Transverse colon (tissue), 4 donors: Measurements from ENCODE around the gene GPBP1. TPM values are rescaled to one million over a fixed set of nuclear protein-coding genes. Genes with fewer than 3 reads are reported as not detected.

Source experiments
- DNase-seq: peaks from one replicate; pipeline ENCODE4 v3.0.0-alpha.2; 2019
- H3K27ac ChIP-seq, 4 donors: fragments of 200-600 bp; sonication (generic); 2 replicates each; pipeline ENCODE4 v1.5.1; 2016 to 2018; ENCODE audit warnings: inconsistent platforms in 4 of 4
- H3K27me3 ChIP-seq: fragments of 200-600 bp; sonication (generic); 2 replicates; pipeline ENCODE4 v1.5.1; 2017; ENCODE audit warnings: inconsistent platforms
- H3K36me3 ChIP-seq, 4 donors: fragments of 200-600 bp; sonication (generic); 2 replicates each; pipeline ENCODE4 v1.5.1; 2017 to 2019; ENCODE audit warnings: inconsistent platforms in 4 of 4
- H3K4me1 ChIP-seq, 4 donors: fragments of 200-600 bp; sonication (generic); 2 replicates each; pipeline ENCODE4 v1.5.1; 2017 to 2020; ENCODE audit warnings: inconsistent platforms in 4 of 4
- H3K4me3 ChIP-seq, 4 donors: fragments of 200-600 bp; sonication (generic); 1 replicate in 1 of 4; 2 replicates in 3 of 4; pipeline versions ENCODE4 v1.5.1 to v1.6.1; 2017 to 2019; ENCODE audit warnings: inconsistent platforms in 4 of 4
- H3K9me3 ChIP-seq, 2 donors: fragments of 200-600 bp; sonication (generic); 2 replicates each; pipeline ENCODE4 v1.5.1; 2017 to 2019; ENCODE audit warnings: inconsistent platforms in 2 of 2
- EP300 ChIP-seq: sonication (generic); formaldehyde crosslinking; IDR thresholded peaks from one replicate; pipeline ENCODE4 v1.6.1; 2017; ENCODE audit warnings: antibody characterized with exemption, low read depth
- POLR2A ChIP-seq: fragments of 450-650 bp; IDR thresholded peaks from one replicate; pipeline ENCODE4 v1.6.1; 2016; ENCODE audit warnings: antibody characterized with exemption, mild to moderate bottlenecking, moderate library complexity
- POLR2AphosphoS5 ChIP-seq, 3 donors: sonication (generic); formaldehyde crosslinking; IDR thresholded peaks; one replicate each; pipeline ENCODE4 v1.6.1; 2016; ENCODE audit warnings: antibody characterized with exemption in 3 of 3
- WGBS, 2 donors: methylation state at CpG; one replicate each; pipeline ENCODE4 v1.1.5; 2018; ENCODE audit warnings: low coverage in 1 of 2; 5-methylcytosine and 5-hydroxymethylcytosine counted together
- in situ Hi-C, 4 donors: fragments of 200-750 bp; cut with MboI; loops; one replicate each; pipeline versions ENCODE4 v1.15.0 to v1.15.1; 2017; ENCODE audit warnings: low sequenced_read_pairs in 3 of 4, low pct_ligation_motif_present in 1 of 4, low pct_unique_long_range_greater_than_20kb in 1 of 4
- intact Hi-C: fragments of 100-400 bp; cut with DNase I; formaldehyde crosslinking; loops from one replicate; pipeline ENCODE4 v1.15.1; 2023; ENCODE audit warnings: low total_unique reads
- total RNA-seq, 4 donors: library from RNA; depleted of rRNA; stranded (reverse); fragments of >200 nt; gene quantifications; one replicate each; pipeline ENCODE4 v1.1.0, GENCODE V29; 2016
- TF ChIP-seq, protein P1 (sequence below), 5 experiments: fragments of 200-600 bp in 3 of 5; fragments of 450-650 bp in 2 of 5; sonication (generic) in 3 of 5; IDR thresholded peaks; 1 replicate in 2 of 5; 2 replicates in 3 of 5; pipeline ENCODE4 v1.5.1; 2016 to 2017; ENCODE audit warnings: antibody characterized with exemption in 5 of 5, inconsistent platforms in 3 of 5, mild to moderate bottlenecking in 2 of 5, moderate library complexity in 1 of 5

GPBP1 gene
- total RNA-seq, 4 donors from 2014 or later, result 36.7 to 95.1 (median 75.6) TPM

DNA sequence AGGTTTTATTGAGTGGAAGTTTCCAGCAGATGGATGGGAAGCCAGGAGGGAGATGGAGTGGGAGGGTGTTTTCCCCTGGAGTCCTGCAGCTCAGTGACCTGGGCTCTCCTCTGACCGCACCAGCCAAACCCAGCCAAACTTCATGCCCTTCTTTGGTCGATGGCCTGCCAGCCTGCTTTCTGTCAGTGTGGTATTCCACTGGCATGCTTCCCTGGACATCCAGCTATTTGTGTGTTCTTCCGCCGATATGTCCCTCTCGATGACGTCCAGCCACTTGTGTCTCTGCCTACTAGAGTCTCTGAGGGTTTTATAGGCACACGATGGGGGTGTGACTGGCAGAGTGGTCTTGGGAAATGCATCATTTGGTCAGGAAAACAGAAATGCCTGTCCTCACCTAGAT lies 33.8 kb downstream of the GPBP1 start:
- Histone ChIP-seq H3K36me3 (no peaks in the 10 kb centered on the region), H3K9me3 (no peaks in the 10 kb centered on the region), H3K27ac (peak overlapping the region in 3 of 4 donors; percentile 50 to 58 (median 57)), H3K27me3 (no peaks in the 10 kb centered on the region), H3K4me3 (no peak overlapping the region), H3K4me1 (peaks cover 0 to 50% (median 22%) of the 10 kb centered on the region in 4 donors)
- peak; percentile 38 to 77 (median 61) for TF ChIP-seq POLR2AphosphoS5 (IDR thresholded peaks at IDR 0.05)
- TF ChIP-seq, protein P1, sequence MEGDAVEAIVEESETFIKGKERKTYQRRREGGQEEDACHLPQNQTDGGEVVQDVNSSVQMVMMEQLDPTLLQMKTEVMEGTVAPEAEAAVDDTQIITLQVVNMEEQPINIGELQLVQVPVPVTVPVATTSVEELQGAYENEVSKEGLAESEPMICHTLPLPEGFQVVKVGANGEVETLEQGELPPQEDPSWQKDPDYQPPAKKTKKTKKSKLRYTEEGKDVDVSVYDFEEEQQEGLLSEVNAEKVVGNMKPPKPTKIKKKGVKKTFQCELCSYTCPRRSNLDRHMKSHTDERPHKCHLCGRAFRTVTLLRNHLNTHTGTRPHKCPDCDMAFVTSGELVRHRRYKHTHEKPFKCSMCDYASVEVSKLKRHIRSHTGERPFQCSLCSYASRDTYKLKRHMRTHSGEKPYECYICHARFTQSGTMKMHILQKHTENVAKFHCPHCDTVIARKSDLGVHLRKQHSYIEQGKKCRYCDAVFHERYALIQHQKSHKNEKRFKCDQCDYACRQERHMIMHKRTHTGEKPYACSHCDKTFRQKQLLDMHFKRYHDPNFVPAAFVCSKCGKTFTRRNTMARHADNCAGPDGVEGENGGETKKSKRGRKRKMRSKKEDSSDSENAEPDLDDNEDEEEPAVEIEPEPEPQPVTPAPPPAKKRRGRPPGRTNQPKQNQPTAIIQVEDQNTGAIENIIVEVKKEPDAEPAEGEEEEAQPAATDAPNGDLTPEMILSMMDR (IDR thresholded peaks at IDR 0.05), result no peak
- no peak for TF ChIP-seq POLR2A
- TF ChIP-seq EP300, result peak; percentile 82
- DNase-seq, result peak; percentile 28
- WGBS, 2 donors, result 80 to 93% methylated on average over 1 to 7 of the region's 7 CpGs
- intact Hi-C loops (no loop called here), in situ Hi-C loops (loop anchor here in 2 of 4 donors (25.0 kb wide), 2 partner anchors 295 to 945 kb away; partner anchors contain the start of gene SETD9 (in 1 of the 2))

DNA sequence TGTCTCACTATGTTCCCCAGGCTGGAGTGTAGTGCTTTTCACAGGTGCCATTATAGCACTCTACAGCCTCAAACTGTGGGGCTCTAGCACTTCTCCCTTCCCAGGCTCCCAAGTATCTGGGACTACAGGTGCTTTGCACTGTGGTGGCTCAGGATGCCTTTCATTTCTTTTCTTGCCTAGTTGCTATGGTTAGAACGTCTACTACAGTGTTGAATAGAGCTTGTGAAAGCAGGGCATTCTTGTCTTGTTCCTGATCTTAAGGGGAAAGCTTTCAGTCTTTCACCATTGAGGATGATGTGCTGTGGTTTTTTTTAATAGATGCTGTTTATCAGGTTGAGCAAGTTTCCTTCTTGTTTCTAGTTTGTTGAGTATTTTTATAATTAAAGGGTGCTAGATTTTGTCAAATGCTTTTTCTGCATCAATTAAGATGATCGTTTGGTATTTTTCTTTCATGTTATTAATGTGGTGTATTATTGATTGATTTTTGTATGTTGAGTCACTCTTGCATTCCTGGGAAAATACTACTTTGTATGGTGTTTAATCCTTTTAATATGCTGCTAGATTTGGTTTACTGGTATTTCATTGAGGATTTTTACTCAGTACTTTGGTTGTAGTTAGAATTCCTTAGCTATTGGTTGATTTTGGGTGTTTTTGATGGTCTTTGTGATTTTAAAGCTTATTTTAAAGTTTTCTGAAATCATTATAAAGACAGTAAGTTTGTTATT lies 35.6 kb downstream of the GPBP1 start:
- TF ChIP-seq, protein P1 (IDR thresholded peaks at IDR 0.05), result no peak
- no peak for TF ChIP-seq POLR2A
- H3K27ac ChIP-seq, result peak overlapping the region in 2 of 4 donors; percentile 24 to 50
- no peak overlapping the region for H3K4me3 ChIP-seq
- WGBS, 2 donors, result 40 to 41% methylated on average over 2 of the region's 2 CpGs
- in situ Hi-C loops (loop anchor here in 2 of 4 donors (25.0 kb wide), 2 partner anchors 297 to 947 kb away; partner anchors contain the start of gene SETD9 (in 1 of the 2)), intact Hi-C loops (no loop called here)
- no peaks in the 10 kb centered on the region for H3K27me3 ChIP-seq
- peaks cover 0 to 46% (median 22%) of the 10 kb centered on the region in 4 donors for H3K4me1 ChIP-seq
- H3K9me3 ChIP-seq, result no peaks in the 10 kb centered on the region
- peaks cover 0 to 8% (median 3%) of the 10 kb centered on the region in 4 donors for H3K36me3 ChIP-seq
- no peak for DNase-seq

DNA sequence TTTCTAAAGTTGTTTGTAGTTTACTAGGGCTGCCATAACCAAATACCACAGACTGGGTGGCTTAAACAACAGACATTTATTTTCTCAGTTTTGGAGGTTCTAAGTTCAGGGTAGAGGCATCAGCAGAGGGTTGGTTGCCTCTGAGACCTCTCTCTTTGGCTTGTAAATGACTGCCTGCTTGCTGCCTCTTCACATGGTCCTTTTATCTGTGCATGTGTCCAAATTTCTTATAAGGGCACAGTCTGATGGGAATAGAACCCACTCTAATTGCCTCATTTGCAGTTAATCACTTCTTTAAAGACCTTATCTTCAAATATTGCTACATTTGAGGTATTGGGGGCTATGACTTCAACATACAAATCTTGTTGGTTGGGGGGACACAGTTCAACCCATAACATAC lies 36.8 kb downstream of the GPBP1 start:
- in situ Hi-C loops (loop anchor here in 2 of 4 donors (25.0 kb wide), 2 partner anchors 298 to 948 kb away; partner anchors contain the start of gene SETD9 (in 1 of the 2)), intact Hi-C loops (no loop called here)
- H3K9me3 ChIP-seq, result no peaks in the 10 kb centered on the region
- peaks cover 0 to 37% (median 22%) of the 10 kb centered on the region in 4 donors for H3K4me1 ChIP-seq
- DNase-seq, result no peak
- peak overlapping the region in 2 of 4 donors; percentile 7 to 41 for H3K27ac ChIP-seq
- peaks cover 0 to 19% (median 6%) of the 10 kb centered on the region in 4 donors for H3K36me3 ChIP-seq
- no peak overlapping the region for H3K4me3 ChIP-seq
- H3K27me3 ChIP-seq, result no peaks in the 10 kb centered on the region
- TF ChIP-seq, protein P1 (IDR thresholded peaks at IDR 0.05), result no peak
- TF ChIP-seq POLR2AphosphoS5 (IDR thresholded peaks at IDR 0.05), result no peak
- TF ChIP-seq POLR2A, result no peak
- no peak for TF ChIP-seq EP300

DNA sequence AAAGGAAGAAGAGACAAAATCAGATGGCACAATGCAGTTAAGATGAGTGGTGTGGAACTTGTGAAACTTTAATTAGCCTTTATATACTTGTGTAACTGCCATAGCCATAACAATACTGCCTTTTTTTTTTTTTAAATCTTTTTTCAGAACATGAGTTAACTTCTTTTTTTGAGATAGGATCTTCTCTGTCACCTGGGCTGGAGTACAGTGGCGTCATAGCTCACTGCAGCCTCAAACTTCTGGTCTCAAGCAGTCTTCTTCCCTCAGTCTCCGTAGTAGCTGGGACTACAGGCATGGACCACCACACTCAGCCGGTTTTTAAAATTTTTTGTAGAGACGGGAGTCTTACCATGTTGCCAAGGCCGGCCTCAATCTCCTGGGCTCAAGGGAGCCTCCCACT lies 37.2 kb downstream of the GPBP1 start:
- intact Hi-C loops (no loop called here), in situ Hi-C loops (loop anchor here in 2 of 4 donors (25.0 kb wide), 2 partner anchors 299 to 949 kb away; partner anchors contain the start of gene SETD9 (in 1 of the 2))
- H3K4me3 ChIP-seq, result no peak overlapping the region
- H3K4me1 ChIP-seq, result peaks cover 0 to 40% (median 22%) of the 10 kb centered on the region in 4 donors
- peak overlapping the region in 2 of 4 donors; percentile 7 to 41 for H3K27ac ChIP-seq
- H3K27me3 ChIP-seq, result no peaks in the 10 kb centered on the region
- no peak for TF ChIP-seq POLR2A
- no peak for TF ChIP-seq EP300
- TF ChIP-seq POLR2AphosphoS5 (IDR thresholded peaks at IDR 0.05), result no peak
- TF ChIP-seq, protein P1 (IDR thresholded peaks at IDR 0.05), result no peak
- WGBS, 2 donors, result 92 to 100% methylated on average over 2 to 5 of the region's 5 CpGs
- DNase-seq, result no peak
- no peaks in the 10 kb centered on the region for H3K9me3 ChIP-seq
- peaks cover 0 to 20% (median 6%) of the 10 kb centered on the region in 4 donors for H3K36me3 ChIP-seq
